Stimulated activated CD8-positive, alpha-beta memory T cell treated with anti-CD3 and anti-CD28 coated beads, Interleukin-12 subunit alpha, Interleukin-12 subunit beta, amount 100 ng/mL, for 1 hour (primary cell): ENCODE results near the gene FTO.

Experiments
- DNase-seq: peaks from one replicate; pipeline ENCODE4 v3.0.0-alpha.2; 2020; ENCODE audit warnings: low read depth

The FTO gene

GRCh38 chr16:54160252-54160860 lies 456.4 kb downstream of the FTO start:
- no peak for DNase-seq

GRCh38 chr16:54160939-54161897 lies 457.3 kb downstream of the FTO start:
- DNase-seq = no peak

GRCh38 chr16:54163197-54163843 lies 459.4 kb downstream of the FTO start:
- DNase-seq = no peak

DNA sequence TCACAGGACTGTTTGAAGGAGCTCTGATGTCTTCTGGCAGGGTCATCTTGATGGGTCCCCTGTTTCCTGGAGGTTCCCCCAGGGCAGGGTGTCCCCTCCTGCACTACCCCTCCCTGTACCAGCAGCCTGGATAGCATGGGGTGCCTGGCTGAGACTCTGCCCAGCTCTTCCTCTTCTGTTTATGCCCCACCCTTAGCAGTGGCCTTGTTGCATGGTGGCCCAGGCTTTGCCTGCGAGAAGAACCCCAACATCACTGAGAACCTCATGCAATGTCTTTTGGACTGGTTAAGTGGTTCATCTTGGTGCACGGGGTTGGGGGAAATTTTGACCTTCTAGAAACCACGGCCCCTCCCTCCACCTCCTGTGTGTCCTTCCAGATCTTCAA lies 460.8 kb downstream of the FTO start:
- DNase-seq = no peak

DNA sequence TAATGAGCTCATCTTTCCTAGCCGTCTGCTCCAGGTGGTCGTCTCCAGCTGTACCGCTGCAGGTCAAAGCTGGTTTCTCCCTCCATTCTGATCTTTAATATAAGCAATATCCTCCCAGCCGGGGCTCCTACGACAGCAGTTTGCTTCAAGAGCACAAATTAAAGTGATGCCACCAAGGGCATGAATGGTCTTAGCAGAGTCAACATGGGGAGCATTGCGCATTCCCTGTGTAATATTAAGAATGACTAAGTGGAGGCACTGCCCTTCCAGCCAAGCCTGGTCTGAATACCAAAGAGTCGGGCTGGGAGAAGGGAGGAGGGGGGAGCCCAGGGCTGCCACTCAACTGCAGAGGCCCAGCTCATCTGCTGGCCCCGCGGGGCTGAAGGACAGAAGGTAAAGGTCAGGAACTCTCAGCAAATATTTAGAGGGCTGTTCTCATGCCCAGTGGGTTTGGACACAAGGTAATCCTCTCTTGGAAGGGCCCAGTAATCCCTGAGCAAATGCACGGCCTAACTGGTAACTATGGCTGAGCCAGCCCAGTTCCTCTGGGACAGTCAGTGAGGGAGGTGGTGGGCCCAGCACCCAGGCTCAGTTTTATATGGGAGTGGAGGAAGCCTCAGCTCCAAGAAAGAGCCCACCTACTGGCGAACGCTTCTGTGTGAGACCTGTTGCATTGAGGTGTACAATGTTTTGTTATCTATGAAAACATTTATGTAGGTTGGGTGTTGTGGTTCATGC lies 461.4 kb downstream of the FTO start:
- DNase-seq = no peak

DNA sequence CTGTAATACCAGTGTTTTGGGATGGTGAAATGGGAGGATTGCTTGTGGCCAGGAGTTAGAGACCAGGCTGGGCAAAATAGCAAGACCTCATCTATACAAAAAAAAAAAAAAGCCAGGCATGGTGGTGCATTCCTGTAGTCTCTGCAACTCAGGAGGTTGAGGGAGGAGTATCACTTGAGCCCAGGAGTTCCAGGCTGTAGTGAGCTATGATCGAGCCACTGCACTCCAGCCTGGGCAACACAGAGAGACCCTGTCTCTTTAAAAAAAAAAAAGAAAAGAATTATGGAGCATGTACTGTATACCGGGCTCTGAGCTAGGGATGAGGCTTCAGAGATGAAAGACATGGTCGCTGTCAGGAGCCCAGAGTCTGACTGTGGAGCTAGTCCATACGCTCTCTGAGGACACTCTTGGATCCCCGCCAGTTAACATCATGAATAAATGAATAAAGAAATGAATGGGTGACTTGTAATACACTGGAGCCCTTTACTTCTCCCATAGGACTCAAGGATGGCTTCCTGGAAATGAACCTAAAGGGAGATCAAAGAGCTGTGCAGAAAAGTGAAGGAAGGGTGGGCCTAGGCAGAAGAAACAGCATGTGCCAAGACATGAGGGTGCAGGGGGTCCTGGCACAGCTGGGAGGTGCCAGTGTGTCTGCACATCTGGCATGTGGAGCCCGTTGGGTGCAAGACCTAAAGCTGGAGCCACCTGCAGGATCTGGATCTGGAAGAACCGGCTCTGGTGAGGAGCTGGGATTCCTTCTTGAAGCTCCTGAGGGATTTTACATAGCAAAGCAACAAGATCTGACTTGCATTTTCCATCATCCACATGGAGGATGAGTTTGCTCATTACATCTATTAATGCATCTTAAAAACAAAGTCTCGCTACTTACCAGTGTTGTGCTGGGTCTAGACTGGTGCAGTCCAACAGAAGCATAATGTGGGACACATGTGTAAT lies 462.2 kb downstream of the FTO start:
- no peak for DNase-seq

- DNase-seq = no peak
These were observed 465.2 kb downstream of the FTO start for GRCh38 chr16:54169112-54169511.

GRCh38 chr16:54171626-54172537 lies 467.9 kb downstream of the FTO start:
- no peak for DNase-seq

DNA sequence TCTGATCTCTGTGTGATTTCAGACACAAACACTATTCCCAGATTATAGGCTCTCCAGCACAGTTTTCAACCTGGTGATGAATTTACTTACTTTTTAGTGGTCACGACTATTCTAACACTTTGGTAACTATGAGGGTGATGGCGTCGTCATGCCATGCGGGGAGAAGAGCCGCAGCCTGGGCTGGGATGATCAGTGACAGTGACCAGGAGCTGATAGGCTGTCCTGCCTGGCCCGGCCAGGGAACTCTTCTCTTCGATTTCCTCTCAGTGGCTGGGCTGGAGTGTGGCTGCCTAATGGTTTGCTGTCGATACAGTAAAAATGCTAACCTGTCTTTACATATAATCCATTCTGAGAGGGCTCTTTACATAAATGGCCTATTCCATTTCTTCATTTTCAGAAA lies 469.5 kb downstream of the FTO start:
- DNase-seq = no peak

GRCh38 chr16:54174201-54174600 lies 470.2 kb downstream of the FTO start:
- DNase-seq = no peak

GRCh38 chr16:54174750-54175149 lies 470.8 kb downstream of the FTO start:
- no peak for DNase-seq

DNA sequence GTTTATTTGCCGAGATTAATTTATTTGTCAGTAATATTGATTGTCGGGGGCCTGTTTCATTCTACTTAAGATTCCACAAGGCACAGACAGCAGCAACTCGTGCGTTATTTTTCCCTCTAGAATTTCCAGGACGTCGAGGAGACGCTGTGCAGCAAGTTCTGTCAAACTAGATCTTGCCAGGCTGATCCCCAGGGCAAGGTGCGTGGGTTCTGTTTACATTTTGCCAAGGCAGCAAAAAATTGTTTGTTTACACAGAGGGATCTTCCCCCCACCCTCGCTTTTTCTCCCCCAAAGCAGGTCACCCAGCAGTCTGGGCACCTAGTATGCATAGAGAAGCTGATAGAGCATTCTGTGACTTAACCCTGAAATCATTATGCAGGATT lies 471.2 kb downstream of the FTO start:
- no peak for DNase-seq

- no peak for DNase-seq
These were observed 471.8 kb downstream of the FTO start for GRCh38 chr16:54175552-54176375.

DNA sequence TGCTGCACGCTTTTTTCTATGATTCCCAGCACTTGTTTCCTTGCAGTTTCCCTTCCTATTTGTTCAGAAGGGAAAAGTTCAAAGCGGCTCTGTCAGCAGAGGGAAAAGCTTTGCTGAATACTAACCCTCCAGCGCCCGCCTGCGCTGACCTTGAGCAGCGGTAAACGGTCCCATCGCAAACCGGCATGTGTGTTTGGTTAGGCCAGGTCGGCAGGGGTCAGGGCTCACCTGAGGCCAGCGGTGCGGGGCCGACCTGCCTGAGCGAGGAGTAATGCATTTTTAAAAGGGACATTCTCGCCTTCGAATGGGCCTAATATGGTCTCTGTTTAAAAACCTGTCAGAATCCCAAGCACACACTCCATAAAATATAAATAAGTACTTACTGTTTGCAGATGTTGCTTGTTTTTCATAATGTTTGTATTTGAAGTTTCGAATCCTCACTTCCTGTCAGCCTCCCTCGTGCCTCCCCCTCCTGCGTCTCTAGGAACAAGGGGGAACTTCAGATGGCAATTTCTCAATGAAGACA lies 472.5 kb downstream of the FTO start:
- no peak for DNase-seq

DNA sequence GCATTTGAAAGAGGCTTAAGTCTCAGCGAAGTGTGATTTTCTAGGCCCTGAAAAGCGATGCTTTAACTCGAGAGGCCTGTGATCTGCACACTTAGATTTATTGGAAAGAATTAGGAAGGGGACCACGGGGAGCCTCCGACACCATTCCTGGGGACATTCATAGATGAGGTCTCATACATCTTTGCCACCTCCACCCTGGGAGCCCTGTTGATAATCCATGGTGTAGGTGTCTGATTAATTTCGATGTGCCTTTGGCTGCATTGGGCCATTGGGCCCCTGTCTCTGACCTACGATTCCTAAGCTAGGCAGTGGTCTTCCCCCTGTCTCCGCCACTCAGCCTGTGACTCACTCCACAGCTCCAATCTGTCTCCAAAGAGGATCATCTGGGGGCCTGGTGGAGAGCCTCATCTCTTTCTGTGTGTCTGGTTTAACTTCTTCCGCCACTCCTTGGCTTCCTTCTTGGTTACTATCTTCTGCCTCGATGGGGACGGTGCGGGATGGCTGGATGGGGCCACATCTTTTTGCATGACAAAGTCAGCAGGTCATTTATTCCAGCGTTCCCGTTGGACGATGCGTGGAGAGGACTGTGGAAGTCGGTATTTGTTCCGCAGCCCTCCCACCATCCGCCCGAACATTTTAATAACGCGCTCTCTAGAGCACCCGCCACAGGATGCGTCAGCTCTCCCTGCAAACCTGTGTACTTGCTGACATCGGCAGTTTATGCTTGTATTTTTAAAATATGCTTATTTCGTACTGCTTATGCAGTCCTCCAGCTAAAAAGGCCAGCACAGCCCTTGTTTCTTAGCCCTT lies 473.3 kb downstream of the FTO start:
- DNase-seq = no peak

- DNase-seq = no peak
These were observed 474.0 kb downstream of the FTO start for GRCh38 chr16:54177862-54178477.

DNA sequence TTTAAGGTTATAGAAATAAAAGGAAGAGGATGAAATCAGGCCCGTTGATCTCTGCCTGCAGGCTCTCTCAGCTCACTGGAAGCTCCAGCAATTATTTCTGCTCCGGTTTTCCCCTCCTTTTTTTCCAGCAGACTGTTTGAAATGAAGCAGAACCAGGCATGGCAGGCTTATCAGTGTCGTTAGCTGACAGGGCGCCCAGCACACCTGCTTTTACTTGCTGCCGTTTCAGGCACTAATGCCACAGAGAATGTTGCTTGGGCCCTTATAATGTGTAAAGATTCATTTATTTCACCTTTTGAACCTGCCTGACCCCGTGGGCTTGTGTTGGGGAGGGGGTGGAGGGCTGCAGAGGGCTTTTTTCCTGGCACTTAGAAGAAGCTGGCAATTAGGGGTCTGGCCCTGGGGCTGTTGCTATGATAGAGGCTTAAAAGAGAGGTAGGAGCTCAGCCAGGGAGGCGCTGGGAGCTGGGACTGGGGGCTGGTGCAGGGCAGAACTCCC lies 474.6 kb downstream of the FTO start:
- DNase-seq = no peak
